ENCODE data around the gene SPATA19.
A peak's percentile ranks its signal among the peaks of the same experiment; 100 is the strongest.

Gene SPATA19

GRCh38 chr11:133835593-133836548 lies 9.4 kb downstream of the SPATA19 start:
- no peak for DNase-seq

GRCh38 chr11:133834682-133835592 lies 10.4 kb downstream of the SPATA19 start:
- peak; percentile 91 for DNase-seq

- no peak for DNase-seq
Measured at GRCh38 chr11:133833898-133834681, 11.2 kb downstream of the SPATA19 start.

- DNase-seq: no peak
Measured at GRCh38 chr11:133832991-133833897, 12.1 kb downstream of the SPATA19 start.

- no peak for DNase-seq
Measured at GRCh38 chr11:133832096-133832990, 13.0 kb downstream of the SPATA19 start.

- no peak for DNase-seq
Measured at GRCh38 chr11:133830931-133831907, 14.1 kb downstream of the SPATA19 start.

GRCh38 chr11:133829566-133829965 lies 15.7 kb downstream of the SPATA19 start:
- DNase-seq: no peak

GRCh38 chr11:133828871-133829270 lies 16.4 kb downstream of the SPATA19 start:
- DNase-seq: no peak

GRCh38 chr11:133827556-133827955 lies 17.8 kb downstream of the SPATA19 start:
- DNase-seq: no peak

- DNase-seq: no peak
Measured at GRCh38 chr11:133826866-133827265, 18.4 kb downstream of the SPATA19 start.

GRCh38 chr11:133825666-133826065 lies 19.6 kb downstream of the SPATA19 start:
- no peak for DNase-seq

GRCh38 chr11:133825156-133825555 lies 20.2 kb downstream of the SPATA19 start:
- DNase-seq: no peak

GRCh38 chr11:133824593-133824992 lies 20.7 kb downstream of the SPATA19 start:
- no peak for DNase-seq

GRCh38 chr11:133823614-133824013 lies 21.7 kb downstream of the SPATA19 start:
- no peak for DNase-seq

GRCh38 chr11:133823211-133823610 lies 22.1 kb downstream of the SPATA19 start:
- no peak for DNase-seq

GRCh38 chr11:133821776-133822175 lies 23.5 kb downstream of the SPATA19 start:
- peak; percentile 91 for DNase-seq

GRCh38 chr11:133819746-133820315 lies 25.5 kb downstream of the SPATA19 start:
- DNase-seq: no peak

- DNase-seq: no peak
Measured at GRCh38 chr11:133819114-133819513, 26.2 kb downstream of the SPATA19 start.

GRCh38 chr11:133818302-133818701 lies 27.0 kb downstream of the SPATA19 start:
- no peak for DNase-seq
